A172 (cell line): ENCODE measurements around the gene FFAR2. TPM values are rescaled to one million over a fixed set of nuclear protein-coding genes. Genes with fewer than 3 reads are reported as not detected.

ENCODE experiments used
- DNase-seq: peaks from one replicate; pipeline ENCODE4 v3.0.0-alpha.2; 2015; ENCODE audit warnings: low spot score
- total RNA-seq: library from RNA; depleted of rRNA; stranded (reverse); fragments of >200 nt; shearing (Covaris generic); gene quantifications from 2 replicates; pipeline ENCODE4 v1.2.3, GENCODE V29; 2014; rRNA removed

The FFAR2 gene
- total RNA-seq, 1 experiment from 2014 or later: not detected

GRCh38 chr19:35486268-35486708, 38.2 kb downstream of the FFAR2 start:
- no peak for DNase-seq

- DNase-seq: no peak
Observed at GRCh38 chr19:35487656-35488182, 39.7 kb downstream of the FFAR2 start.

GRCh38 chr19:35488677-35489076, 40.6 kb downstream of the FFAR2 start:
- DNase-seq: no peak

GRCh38 chr19:35490364-35490763, 42.3 kb downstream of the FFAR2 start, which contains the start of gene KRTDAP:
TSS of gene KRTDAP (minus strand) at chr19:35490464. CDS start at chr19:35490442, 22 bp downstream.
- no peak for DNase-seq

- DNase-seq: no peak
Observed at GRCh38 chr19:35491836-35492360, 43.8 kb downstream of the FFAR2 start.

GRCh38 chr19:35493971-35494370, 45.9 kb downstream of the FFAR2 start:
- no peak for DNase-seq

GRCh38 chr19:35495107-35496064, 47.3 kb downstream of the FFAR2 start:
- DNase-seq: peak; percentile 51

GRCh38 chr19:35497406-35497805, 49.3 kb downstream of the FFAR2 start:
- no peak for DNase-seq

- no peak for DNase-seq
Observed at GRCh38 chr19:35498220-35498619, 50.2 kb downstream of the FFAR2 start.

- no peak for DNase-seq
Observed at GRCh38 chr19:35498984-35499527, 51.0 kb downstream of the FFAR2 start.

GRCh38 chr19:35500611-35501010, 52.6 kb downstream of the FFAR2 start:
- no peak for DNase-seq

Other genes with a start within 250 kb of the FFAR2 start
- not detected in 2 replicates for gene FAM187B, start 219.5 kb upstream of the FFAR2 start, total RNA-seq
- gene LSR, start 199.3 kb upstream of the FFAR2 start, total RNA-seq: 0.69 and 1.1 TPM in 2 replicates
- gene USF2, start 179.3 kb upstream of the FFAR2 start, total RNA-seq: 53.5 and 54.2 TPM in 2 replicates
- not detected in 2 replicates for gene HAMP, start 165.7 kb upstream of the FFAR2 start, total RNA-seq
- not detected in 2 replicates for gene MAG, start 156.1 kb upstream of the FFAR2 start, total RNA-seq
- 3.4 and 7.6 TPM in 2 replicates for gene CD22, start 119.1 kb upstream of the FFAR2 start, total RNA-seq
- gene FFAR1, start 100.4 kb upstream of the FFAR2 start, total RNA-seq: not detected in 2 replicates
- not detected in 2 replicates for gene FFAR3, start 89.8 kb upstream of the FFAR2 start, total RNA-seq
- gene GPR42, start 77.2 kb upstream of the FFAR2 start, total RNA-seq: not detected in 2 replicates
- not detected in 2 replicates for gene KRTDAP, start 42.2 kb downstream of the FFAR2 start, total RNA-seq
- 4.0 and 4.4 TPM in 2 replicates for gene DMKN, start 65.4 kb downstream of the FFAR2 start, total RNA-seq
- not detected in 2 replicates for gene SBSN, start 80.1 kb downstream of the FFAR2 start, total RNA-seq
- not detected in 2 replicates for gene GAPDHS, start 85.2 kb downstream of the FFAR2 start, total RNA-seq
- gene TMEM147, start 97.4 kb downstream of the FFAR2 start, total RNA-seq: 167 and 204 TPM in 2 replicates
- not detected in 2 replicates for gene ATP4A, start 115.4 kb downstream of the FFAR2 start, total RNA-seq
- gene PMIS2, start 137.9 kb downstream of the FFAR2 start, total RNA-seq: not detected in 2 replicates
- 17.6 and 18.9 TPM in 2 replicates for gene HAUS5, start 164.5 kb downstream of the FFAR2 start, total RNA-seq
- 105 and 110 TPM in 2 replicates for gene RBM42, start 180.8 kb downstream of the FFAR2 start, total RNA-seq
- 0.12 and 1.4 TPM in 2 replicates for gene ETV2, start 193.5 kb downstream of the FFAR2 start, total RNA-seq
- 483 and 1,012 TPM in 2 replicates for gene COX6B1, start 200.1 kb downstream of the FFAR2 start, total RNA-seq
- 0.17 TPM in 1 of 2 replicates, not detected in the other for gene UPK1A, start 218.3 kb downstream of the FFAR2 start, total RNA-seq